Amygdala (tissue), 56 donors: ENCODE data around the gene SPRR3.
A peak's percentile ranks its signal among the peaks of the same experiment; 100 is the strongest.
"Not testable (repeated sequence)": the region's sequence is repeated elsewhere in the genome, so short reads cannot be mapped to it uniquely, and the experiment has no call there.

Source experiments
- DNase-seq, 56 donors: peaks; one replicate each; lab custom pipeline; 2025; lab: John Stamatoyannopoulos, UW

The SPRR3 gene

GRCh38 chr1:152982076-152982475, 19.5 kb upstream of the SPRR3 start:
- no peak for DNase-seq

DNA sequence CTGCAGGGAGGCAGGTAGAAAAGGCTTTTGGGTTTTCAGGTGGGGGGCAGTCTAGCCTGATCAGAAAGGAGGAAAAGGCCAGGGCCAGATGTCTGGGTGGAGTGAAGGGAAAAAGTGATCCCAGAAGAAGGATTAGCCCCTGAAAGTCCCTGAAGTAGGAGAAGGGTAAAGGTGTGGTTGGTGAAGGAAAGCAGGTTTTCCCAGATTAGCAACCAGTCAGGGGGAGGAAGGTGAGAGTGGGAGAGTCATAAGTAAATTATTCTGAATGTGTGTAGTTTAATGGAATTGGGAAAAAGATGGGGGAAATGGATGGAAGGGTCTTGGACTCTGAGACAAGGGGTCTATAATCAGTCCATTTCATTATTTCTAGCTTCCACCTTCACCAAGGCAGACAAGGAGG, 18.3 kb upstream of the SPRR3 start:
- DNase-seq: no peak

GRCh38 chr1:152983743-152984142, 17.8 kb upstream of the SPRR3 start, which contains the start of gene SPRR1A:
TSS of gene SPRR1A (plus strand) at chr1:152984081. CDS start at chr1:152985231, 1,150 bp downstream.
- DNase-seq: no peak

DNA sequence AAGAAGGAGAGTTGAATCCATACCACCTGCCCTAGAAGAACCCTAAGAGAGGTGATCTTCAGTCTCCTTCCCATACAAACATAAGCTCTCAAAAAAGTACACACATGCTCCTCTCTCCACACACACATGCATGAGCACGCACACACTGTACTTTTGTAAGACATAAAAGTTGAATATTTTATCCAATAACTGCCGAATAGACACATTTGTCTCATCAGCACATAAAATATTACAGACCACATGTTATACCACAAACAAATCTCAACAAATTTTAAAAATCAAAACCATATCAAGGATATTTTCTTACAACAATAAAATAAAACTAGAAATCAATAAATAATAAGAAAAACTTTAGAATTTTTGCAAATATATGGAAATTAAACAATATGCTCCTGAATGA, 15.0 kb upstream of the SPRR3 start:
- no peak for DNase-seq

- DNase-seq: peak in 2 of 56 donors; percentile 2 to 9
Observed at GRCh38 chr1:152993186-152993585, 8.4 kb upstream of the SPRR3 start.

DNA sequence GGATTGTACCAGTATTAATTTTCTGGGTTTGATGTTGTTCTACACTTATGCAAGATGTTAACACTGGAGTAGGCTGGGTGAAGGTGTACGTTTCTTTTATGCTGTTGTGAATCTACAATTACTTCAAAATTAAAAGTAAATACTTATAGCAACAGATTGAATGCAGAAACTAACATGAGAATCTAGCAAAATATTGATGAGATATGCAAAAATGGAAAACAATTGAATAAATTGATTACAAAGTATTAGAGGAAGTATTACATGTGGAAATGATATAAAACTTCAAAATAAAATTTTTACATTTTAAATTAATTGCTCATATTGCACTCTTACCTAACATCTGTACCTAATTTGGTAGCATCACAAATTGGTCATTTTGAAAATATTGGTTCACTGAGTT, 5.7 kb upstream of the SPRR3 start:
- DNase-seq: no peak

DNA sequence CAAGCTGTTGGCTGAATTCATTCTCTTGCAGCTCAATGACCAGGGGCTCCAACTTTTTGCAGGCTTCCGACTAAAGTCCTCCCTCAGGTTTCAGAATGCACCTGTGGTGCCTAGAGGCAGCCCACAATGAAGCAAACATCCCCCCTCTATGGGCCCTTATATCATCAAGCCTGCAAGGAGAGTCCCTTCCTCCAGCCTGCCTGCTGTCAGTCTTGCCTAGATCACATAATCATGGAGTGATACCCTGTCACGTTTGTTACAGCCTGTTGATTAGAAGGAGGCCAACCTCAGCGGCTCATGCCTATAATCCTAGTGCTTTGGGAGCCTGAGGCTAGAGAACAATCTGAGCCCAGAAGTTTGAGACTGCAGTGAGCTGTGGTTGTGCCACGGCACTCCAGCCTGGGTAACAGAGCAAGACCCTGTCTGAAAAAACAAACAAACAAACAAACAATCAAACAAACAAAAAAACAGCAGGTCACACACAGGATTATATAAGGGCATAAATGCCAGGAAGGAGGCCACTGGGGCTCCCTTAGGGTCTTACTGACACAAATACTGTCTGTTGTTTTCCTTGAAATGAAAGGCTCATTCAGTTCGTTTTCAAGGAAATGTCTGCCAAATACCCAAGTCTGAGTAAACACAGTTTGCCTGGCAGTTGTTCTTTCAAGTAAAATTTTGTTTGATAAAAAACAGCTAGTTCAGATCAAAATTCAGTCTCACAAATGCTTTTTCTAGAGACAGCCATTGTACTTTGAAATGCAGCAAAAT, 4.7 kb upstream of the SPRR3 start:
- DNase-seq: peak in 11 of 56 donors; percentile 1 to 50 (median 6)

- DNase-seq: no peak
Observed at GRCh38 chr1:152997901-152998300, 3.6 kb upstream of the SPRR3 start.

DNA sequence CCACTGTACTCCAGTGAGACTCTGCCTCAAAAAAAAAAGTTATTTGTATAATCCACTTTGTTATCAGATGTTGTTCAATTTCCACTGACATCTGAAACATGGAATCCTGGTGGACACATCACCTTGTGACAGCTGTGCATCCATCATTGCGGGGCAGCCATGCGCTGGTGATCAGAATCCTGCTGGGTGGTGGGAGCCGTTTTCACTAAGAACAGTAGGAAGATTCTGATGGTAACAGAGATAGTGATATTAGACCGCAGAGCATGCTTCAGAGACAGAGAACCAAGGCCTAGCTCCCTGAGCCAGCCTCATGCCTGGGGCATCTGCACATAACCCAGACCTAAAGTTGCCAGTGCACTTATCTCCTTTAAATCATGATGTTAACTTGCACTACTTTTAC, 3.1 kb upstream of the SPRR3 start:
- no peak for DNase-seq

DNA sequence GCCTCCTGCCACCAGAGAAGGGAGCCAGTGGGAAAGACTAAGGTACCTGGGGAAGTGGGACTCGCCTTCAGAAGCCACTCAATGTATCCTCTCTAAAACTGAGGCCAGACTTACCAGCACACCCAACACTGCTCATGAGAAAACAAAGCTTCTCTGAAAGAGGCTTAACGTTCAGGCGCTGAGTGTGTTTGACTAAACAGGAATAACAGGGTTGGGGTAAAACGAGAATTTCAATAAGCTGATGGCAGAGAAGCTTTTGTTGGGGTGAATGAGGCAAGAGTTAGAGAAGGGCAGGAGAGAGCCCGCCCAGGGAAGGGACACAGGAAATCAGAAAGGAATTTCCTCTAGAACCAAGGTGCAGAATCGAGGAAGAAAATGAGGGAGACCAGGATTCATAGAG, 1.7 kb upstream of the SPRR3 start:
- DNase-seq: no peak

DNA sequence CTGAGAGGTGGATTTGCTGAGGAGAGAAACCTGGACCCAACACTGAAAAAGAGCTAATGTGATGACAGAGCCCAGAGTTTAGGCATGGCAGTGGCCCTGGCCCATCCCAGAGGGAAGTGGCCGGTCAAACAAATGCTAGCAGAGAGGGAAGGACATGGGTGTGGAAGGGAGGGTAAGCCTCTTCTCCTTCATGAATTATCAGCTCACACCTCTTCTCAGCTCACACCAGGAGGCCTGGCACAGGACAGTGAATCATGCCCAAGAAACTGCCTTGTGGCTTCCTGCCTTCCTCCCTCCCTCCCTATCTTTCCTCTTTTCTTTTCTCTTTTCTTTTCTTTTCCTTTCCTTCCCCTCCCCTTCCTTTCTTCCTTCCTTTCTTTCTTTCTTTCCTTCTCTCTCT, 1.3 kb upstream of the SPRR3 start:
- DNase-seq: no peak

DNA sequence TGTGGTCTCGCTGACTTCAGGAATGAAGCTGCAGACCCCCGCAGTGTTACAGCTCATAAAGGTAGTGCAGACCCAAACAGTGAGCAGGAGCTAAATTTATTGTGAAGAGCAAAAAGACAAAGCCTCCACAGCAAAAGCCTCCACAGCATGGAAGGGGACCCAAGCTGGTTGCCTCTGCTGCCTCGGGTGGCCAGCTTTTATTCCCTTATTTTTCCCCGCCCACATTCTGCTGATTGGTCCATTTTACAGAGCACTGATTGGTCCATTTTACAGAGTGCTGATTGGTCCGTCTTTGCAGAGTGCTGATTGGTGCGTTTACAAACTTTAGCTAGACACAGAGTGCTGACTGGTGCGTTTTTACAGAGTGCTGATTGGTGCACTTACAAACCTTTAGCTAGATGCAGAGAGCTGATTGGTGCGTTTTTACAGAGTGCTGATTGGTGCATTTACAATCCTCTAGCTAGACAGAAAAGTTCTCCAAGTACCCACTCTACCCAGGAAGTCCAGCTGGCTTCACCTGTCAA, 9.7 kb downstream of the SPRR3 start:
- DNase-seq: not testable (repeated sequence)

DNA sequence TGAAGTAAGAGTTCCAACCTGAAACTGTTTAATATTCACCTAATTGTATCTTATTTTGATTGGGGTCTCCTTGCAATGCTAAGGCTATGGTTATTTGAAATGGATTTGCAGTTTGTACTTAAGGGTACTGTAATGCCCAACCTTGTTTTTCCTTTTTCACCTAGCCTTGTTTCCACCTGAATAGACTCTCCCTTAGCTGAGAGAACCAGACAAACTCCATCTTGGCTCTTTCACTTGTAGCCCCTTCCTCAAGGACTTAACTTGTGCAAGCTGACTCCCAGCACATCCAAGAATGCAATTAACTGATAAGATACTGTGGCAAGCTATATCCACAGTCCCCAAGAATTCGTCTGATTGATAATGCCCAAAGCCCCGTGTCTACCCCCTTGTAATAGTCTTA, 20.3 kb downstream of the SPRR3 start:
- DNase-seq: not testable (repeated sequence)

DNA sequence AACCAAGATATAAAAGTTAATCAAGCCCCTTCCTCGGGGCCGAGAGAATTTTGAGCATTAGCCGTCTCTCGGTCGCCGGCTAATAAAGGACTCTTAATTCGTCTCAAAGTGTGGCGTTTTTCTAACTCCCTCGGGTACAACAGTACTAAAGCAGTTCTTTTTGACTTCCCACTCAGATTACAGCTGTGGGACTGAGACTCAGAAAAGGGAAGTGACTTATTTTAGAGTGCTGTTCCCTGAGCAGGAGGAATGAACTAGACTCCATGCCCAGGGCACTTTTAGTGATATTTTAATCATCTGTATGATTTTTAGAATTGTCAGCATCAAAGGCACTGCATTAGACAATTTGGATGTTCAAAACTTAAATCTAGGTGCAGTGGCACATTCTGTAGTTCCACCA, 20.8 kb downstream of the SPRR3 start:
- not testable (repeated sequence) for DNase-seq

GRCh38 chr1:153023109-153023508, 21.6 kb downstream of the SPRR3 start:
- DNase-seq: no peak

DNA sequence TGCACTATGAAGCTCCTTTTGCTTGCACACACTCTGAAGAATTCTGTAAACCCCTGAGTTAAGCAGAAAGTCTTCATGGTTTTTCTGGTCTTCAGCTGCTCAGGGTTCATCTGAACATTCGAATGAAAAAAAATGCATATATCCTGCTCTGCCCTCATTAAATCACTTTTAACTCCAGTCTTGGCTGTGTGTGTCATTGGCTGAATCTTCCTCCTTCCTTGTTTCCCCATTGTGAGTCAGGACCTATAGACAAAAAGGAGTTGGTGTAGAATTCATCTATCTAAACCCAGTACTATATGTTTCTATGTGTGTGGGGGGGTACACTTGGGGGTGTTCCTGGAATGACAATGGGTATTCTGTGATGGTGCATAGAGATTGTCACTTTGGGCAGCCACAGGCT, 22.9 kb downstream of the SPRR3 start:
- no peak for DNase-seq

DNA sequence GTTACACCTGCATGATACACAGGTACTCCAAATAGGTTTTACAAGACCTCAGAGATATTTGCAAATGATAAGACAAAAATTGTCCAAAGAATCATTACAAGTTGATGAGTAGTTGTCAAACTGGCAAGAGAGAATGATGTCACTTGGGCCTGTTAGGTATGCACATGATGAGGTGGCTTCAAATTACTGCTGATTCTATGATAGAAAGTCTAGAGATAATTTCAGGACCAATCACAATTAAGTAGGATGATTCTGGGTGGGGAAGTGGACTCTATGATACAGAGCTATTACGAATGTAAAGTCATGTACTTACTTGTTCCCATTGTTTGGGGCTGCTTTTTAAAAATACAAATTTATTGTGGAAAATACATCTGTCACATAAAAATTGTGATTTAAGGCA, 24.2 kb downstream of the SPRR3 start:
- no peak for DNase-seq

- DNase-seq: no peak
Observed at GRCh38 chr1:153028766-153029165, 27.2 kb downstream of the SPRR3 start.

- no peak for DNase-seq
Observed at GRCh38 chr1:153030895-153031294, 29.3 kb downstream of the SPRR3 start, which contains the start of gene SPRR1B. TSS of gene SPRR1B (plus strand) at chr1:153031203. CDS start at chr1:153032346, 1,143 bp downstream.

DNA sequence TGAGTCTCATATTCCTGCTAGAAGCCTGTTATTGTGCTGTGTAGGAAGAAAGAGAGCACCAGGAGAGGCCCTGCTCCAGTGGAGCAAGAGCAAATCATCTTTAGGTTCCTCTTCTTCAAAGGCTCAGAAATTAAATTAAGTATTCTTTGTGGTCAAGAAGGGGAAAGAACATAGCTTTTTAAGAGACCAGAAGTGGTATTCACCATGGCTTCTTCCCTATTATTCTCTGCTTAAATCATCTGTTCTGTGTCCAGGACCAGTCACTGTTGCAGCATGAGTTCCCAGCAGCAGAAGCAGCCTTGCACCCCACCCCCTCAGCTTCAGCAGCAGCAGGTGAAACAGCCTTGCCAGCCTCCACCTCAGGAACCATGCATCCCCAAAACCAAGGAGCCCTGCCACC, 30.5 kb downstream of the SPRR3 start:
- no peak for DNase-seq

- peak in 24 of 56 donors; percentile 0 to 57 (median 10) for DNase-seq
Observed at GRCh38 chr1:153032677-153033308, 31.2 kb downstream of the SPRR3 start.

DNA sequence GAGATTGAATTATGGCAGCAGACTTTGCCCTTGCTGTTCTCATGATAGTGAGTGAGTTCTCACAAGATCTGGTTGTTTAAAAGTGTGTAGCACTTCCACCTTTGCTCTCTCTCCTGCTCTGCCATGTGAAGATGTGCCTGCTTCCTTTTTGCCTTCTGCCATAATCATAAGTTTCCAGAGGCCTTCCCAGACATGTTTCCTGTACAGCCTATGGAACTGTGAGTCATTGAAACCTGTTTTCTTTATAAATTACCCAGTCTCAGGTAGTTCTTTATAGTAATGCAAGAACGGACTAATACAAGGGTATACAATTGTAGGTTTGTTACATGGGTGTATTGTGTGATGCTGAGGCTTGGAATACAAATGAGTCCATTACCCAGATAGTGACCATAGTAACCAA, 33.7 kb downstream of the SPRR3 start:
- DNase-seq: no peak
